GM19438 (cell line): ENCODE measurements around the gene KDM4E.
"Not testable (repeated sequence)": the region's sequence is repeated elsewhere in the genome, so short reads cannot be mapped to it uniquely, and the experiment has no call there.

Experiments
- ATAC-seq: cut with Tn5 transposase; IDR thresholded peaks from one replicate; pipeline ENCODE4 v1.9.1; 2021; ENCODE audit warnings: low read depth; ENCODE audit not compliant: unreplicated experiment

KDM4E gene

DNA sequence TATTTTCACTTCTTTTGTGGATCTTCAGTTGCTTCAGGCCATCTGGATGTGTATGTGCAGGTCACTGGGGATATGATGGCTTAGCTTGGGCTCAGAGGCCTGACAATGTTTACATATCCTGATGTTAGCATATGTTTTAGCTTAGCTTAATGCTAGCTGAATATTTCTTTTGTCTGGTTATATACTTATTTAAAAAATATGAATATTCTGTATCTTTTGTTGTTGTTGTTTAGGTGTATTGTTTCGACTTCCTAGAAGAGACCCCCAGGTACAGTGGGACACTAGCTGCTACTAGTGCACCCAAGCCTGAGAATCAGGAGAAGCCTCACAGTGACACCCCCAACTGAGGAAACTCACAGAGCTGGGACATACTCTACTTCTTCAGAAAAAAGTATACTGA, at the start of gene KDM4E:
TSS of gene KDM4E (plus strand) at position 301 of the 400 bp plus-strand sequence. CDS start 300 bp downstream, outside the sequence.
- no peak for ATAC-seq

DNA sequence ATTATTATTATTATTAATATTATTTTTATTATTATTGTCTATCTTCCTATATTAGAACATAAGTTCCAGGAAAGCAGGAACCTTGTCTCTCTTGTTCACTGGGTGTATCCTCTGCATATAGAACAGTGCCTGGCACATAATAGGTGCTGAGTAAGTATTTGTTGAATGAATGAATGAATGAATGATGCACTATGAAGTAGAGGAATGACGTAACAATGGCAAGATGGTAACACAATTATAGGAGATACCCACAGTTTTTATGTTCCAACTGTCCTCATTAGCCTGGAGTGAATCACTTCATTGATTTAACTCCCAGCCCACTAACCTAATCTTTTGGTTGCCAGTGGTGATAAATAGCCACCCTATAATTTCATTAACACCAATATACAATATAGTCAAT, 49.5 kb upstream of the KDM4E start:
- ATAC-seq = no peak

DNA sequence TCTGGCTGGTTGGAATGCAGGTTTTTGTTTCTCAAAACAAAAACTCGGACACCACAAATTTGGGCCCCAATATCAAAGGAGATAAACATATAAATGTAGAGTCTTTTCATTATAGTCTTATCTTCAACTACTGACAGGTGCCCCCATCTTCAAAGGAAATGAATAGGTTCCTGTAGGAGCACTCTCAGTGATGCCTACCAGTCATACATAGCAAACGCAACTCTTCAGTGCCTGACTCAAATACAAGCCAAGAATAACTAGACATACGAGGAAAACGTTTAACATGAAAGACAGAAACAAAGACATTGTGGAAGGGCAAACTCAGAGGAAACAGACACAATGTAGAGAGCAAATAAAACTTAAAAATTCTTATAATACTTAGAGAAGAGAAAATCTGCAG, 37.7 kb upstream of the KDM4E start:
- ATAC-seq = no peak

DNA sequence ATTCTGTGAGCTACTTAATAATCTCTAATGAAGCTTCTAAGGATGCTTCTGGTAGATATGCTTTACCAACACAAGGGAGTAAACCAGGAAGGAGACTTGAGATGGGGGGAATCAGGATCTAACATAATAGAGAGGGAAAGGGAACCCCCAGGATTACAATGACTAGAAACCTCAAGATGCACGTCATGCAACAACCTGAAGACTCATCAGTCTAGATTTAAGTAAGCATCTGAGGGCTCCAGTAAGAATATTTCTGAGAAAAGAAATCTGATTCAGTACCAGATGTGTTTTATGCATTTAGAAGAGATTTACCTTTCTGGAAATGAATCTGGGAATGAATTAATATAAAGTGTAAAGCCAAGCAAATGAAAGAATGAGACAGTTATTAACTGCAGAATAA, 36.3 kb upstream of the KDM4E start:
- no peak for ATAC-seq

DNA sequence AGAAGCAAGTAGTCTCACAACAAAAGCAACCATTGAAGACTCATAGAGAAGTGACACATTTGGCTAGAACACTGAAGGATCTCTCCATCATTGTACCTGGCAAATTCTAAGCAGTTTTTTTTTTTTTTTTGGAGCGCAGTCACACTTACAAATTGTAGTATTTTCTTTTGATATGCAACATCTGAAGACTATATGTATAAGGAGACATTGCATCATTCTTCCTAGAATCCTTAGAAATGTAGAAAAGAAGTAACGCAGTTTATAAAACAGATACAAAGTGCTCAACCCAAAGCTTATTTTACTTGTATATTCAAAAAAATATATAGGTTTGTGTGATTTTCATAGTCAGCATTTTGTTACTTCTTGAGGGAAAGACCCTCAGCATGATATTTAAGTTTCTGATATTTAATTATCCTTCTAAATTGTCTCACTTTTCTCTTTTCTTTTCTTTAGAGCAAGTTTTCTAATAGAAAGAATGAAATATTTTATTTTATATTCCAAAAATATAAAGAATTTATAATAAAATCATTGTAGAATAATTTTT, 31.6 kb upstream of the KDM4E start:
- no peak for ATAC-seq

GRCh38 chr11:94997437-94997836, 27.6 kb upstream of the KDM4E start:
- ATAC-seq = no peak

- ATAC-seq = no peak
Measured at GRCh38 chr11:94998285-94998684, 26.8 kb upstream of the KDM4E start.

DNA sequence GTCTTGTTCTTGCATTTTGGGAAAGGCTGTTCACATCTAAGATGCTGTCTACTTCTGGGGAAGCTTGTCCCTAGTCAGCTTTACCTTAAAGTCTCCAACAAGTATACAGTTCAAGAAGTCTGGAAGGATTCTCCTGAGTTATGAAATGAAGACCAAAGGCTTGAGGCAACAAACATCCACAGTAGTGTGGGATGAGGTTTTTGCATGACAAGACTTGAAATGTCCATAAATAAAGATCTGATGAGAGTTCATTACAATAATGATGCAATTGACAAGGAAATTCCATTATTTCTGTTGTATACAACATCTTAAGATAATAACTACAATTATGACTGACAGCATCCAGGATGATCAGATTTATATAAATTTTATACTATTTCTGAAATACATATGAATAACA, 21.3 kb upstream of the KDM4E start:
- ATAC-seq = no peak

DNA sequence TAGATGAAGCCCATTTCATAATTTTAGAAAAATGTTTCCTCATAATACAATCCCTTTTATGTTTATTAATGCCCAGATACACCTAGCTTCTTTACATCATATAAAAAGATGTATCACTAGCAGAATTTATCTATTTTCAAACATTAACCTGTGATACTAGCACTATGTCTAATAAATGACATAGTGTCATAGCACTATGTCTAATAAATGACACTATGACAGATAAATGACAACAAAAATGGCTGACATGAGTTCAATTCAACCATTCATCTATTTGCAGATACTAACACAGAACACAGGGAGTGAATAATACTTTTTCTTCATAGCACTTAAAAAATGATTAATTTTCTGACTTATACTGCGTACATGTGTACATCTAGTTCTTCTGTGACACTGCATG, 19.4 kb upstream of the KDM4E start:
- ATAC-seq = no peak

DNA sequence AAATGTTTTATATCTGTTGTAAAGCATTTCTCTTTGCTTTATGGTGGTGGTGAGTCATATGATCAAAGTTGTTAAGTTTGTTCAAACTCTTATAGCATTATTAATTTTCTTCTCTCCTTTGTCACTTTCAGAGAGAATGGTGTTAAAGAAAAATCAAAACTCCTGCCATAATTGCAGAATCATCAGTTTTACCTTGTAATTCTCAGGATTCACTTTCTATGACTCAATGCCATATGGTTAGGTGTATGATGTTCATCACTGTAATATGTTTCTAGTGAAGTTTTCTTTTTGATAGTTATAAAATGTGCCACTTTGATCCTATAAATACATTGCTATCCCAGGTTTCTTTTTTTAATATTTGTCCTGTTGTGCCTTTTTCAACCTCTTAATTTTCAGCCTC, 13.7 kb upstream of the KDM4E start:
- ATAC-seq = no peak

GRCh38 chr11:95014184-95014821, 10.8 kb upstream of the KDM4E start:
- ATAC-seq = no peak

DNA sequence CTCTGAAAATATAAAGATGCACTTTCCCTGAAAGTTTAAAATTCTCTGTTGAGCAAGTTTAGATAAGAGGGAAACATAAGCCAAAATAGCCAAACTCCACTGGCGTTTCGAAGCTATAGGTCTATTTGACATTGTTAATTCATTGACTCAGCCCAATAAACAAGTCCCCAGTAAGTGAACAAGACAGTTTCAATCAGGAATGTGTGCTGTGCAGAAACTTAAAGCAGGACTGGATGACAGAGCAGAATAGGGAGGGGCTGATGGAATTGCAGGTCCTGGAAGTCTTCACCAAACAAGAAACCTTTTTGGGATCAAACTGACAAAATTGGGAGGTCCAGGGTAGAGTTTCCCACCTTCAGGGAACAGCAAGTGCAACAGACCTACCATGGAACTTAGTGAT, 8.9 kb upstream of the KDM4E start:
- no peak for ATAC-seq

GRCh38 chr11:95021468-95021867, 3.6 kb upstream of the KDM4E start:
- ATAC-seq = not testable (repeated sequence)

DNA sequence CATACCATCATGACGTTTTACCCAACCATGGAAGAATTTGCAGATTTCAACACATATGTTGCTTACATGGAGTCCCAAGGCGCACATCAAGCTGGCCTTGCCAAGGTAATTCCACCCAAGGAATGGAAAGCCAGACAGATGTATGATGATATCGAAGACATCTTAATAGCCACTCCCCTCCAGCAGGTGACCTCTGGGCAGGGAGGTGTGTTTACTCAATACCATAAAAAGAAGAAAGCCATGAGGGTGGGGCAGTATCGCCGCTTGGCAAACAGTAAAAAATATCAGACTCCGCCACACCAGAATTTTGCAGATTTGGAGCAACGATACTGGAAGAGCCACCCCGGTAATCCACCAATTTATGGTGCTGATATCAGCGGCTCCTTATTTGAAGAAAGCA, 536 bp downstream of the KDM4E start:
- not testable (repeated sequence) for ATAC-seq

DNA sequence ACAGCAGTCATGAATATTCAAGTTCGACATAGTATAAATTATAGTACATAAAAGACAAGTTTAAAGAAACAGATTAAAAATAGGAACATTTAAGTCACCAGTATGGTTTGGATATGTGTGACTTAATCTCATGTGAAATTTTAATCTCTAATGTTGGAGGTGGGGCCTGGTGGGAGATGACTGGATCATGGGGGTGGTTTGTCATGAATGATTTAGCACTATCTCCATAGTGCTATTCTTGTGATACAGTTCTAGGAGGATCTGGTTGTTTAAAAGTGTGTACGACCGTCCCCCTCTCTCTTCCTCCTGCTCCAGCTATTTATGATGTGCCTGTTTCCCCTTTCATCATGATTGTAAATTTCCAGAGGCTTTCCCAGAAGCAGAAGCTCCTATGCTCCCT, 3.3 kb downstream of the KDM4E start:
- no peak for ATAC-seq

- ATAC-seq = no peak
Measured at GRCh38 chr11:95033051-95033450, 8.0 kb downstream of the KDM4E start.

DNA sequence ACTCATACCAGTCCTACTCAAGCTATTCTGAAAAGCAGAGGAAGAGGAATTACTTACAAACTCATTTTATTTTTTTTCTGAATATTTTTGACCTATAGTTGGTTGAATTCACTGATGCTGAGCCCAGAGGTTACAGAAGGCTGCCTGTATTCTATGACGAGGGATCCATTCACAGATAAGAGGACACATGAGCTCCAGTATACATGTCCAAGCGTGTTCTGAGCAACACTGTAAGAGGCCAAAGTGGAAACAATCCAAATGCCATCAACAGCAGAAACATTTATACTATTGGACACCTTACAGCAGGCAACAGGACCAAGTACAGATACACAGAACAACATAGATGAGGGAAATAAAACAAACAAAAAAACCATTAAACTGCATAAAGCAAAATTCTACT, 10.3 kb downstream of the KDM4E start:
- no peak for ATAC-seq

GRCh38 chr11:95037356-95038035, 12.4 kb downstream of the KDM4E start:
- ATAC-seq = not testable (repeated sequence)

GRCh38 chr11:95042239-95042638, 17.2 kb downstream of the KDM4E start:
- no peak for ATAC-seq

- ATAC-seq = no peak
Measured at GRCh38 chr11:95042906-95043305, 17.8 kb downstream of the KDM4E start.

DNA sequence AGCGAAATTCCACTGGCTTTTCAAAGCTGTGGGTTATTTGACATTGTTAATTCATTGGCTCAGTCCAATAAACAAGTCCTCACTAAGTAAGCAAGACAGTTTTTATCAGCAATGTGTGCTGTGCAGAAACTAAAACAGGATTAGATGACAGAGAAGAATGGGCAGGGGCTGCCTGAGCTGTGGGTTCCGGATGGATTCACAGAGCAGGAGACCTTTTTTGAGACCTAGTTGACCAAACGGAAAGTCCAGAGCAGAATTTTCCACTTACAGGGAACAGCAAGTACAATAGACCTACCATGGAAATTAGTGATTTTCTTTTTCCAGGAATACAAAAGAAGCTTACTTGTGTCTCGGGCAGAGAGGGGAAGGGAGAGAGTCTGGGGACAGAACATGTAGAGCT, 19.0 kb downstream of the KDM4E start:
- no peak for ATAC-seq

DNA sequence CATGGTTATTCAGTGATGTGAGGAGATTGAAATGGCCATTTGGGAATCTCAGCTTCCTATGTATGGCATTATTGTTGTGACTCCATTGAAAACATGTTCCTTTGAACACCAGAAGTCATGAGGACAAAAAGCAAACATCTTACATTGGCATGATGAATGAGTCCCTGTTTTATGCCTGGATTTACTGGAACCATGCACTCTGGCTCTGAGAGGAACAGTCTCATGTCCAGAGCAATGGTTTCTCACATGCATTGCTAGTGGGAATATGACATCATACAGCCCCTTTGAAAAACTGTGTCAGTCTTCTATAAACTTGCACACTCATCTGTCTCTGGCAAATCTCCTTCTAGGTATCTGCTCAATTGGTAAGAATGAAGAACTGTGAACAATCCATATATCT, 20.8 kb downstream of the KDM4E start:
- no peak for ATAC-seq
